ENCODE measurements around the gene NKPD1.

NKPD1 gene

GRCh38 chr19:45117167-45117594 is 43.6 kb downstream of the NKPD1 start:
- DNase-seq (ENCODE audit: low read depth): no peak
- H3K4me3 ChIP-seq (ENCODE audit: low read length): no peak overlapping the region
- TF ChIP-seq, protein P1, sequence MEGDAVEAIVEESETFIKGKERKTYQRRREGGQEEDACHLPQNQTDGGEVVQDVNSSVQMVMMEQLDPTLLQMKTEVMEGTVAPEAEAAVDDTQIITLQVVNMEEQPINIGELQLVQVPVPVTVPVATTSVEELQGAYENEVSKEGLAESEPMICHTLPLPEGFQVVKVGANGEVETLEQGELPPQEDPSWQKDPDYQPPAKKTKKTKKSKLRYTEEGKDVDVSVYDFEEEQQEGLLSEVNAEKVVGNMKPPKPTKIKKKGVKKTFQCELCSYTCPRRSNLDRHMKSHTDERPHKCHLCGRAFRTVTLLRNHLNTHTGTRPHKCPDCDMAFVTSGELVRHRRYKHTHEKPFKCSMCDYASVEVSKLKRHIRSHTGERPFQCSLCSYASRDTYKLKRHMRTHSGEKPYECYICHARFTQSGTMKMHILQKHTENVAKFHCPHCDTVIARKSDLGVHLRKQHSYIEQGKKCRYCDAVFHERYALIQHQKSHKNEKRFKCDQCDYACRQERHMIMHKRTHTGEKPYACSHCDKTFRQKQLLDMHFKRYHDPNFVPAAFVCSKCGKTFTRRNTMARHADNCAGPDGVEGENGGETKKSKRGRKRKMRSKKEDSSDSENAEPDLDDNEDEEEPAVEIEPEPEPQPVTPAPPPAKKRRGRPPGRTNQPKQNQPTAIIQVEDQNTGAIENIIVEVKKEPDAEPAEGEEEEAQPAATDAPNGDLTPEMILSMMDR (IDR thresholded peaks at IDR 0.05; ENCODE audit: insufficient read depth, low read depth, low read length, missing control alignments): no peak

- H3K4me3 ChIP-seq (ENCODE audit: low read length): no peak overlapping the region
- TF ChIP-seq, protein P1 (IDR thresholded peaks at IDR 0.05; ENCODE audit: insufficient read depth, low read depth, low read length, missing control alignments): no peak
- DNase-seq (ENCODE audit: low read depth): no peak
Measured at GRCh38 chr19:45115809-45116615, 44.8 kb downstream of the NKPD1 start.

DNA sequence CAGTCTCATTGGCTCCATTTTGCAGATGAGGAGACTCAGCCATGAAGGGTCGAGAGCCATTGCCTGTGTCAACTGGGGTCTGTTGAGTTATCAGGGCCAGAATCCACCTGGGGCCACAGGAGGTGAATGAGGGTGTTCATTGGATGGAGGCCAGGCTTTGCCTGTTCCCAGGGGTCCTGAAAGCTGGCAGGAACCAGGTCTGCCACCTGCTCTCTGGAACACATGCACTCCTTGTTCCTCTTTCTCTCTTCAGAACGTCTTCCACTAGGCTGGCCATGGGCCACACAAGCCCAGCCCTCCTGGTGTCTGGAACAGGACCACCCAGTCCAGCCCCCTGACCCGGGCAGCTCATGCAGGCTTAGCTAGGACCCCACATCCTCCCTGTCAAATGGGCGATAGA is 46.7 kb downstream of the NKPD1 start:
- no peak overlapping the region for H3K4me3 ChIP-seq (ENCODE audit: low read length)
- DNase-seq (ENCODE audit: low read depth): no peak
- TF ChIP-seq, protein P1 (IDR thresholded peaks at IDR 0.05; ENCODE audit: insufficient read depth, low read depth, low read length, missing control alignments): no peak

GRCh38 chr19:45113628-45114027 is 47.2 kb downstream of the NKPD1 start:
- TF ChIP-seq, protein P1 (IDR thresholded peaks at IDR 0.05; ENCODE audit: insufficient read depth, low read depth, low read length, missing control alignments): no peak
- no peak overlapping the region for H3K4me3 ChIP-seq (ENCODE audit: low read length)
- no peak for DNase-seq (ENCODE audit: low read depth)

GRCh38 chr19:45112111-45112827 is 48.5 kb downstream of the NKPD1 start:
- H3K4me3 ChIP-seq (ENCODE audit: low read length): no peak overlapping the region
- TF ChIP-seq, protein P1 (IDR thresholded peaks at IDR 0.05; ENCODE audit: insufficient read depth, low read depth, low read length, missing control alignments): no peak
- no peak for DNase-seq (ENCODE audit: low read depth)
